GM21526 (cell line): ENCODE data around the gene CTU1.
A peak's percentile ranks its signal among the peaks of the same experiment; 100 is the strongest.

Source experiments
- ATAC-seq: cut with Tn5 transposase; IDR thresholded peaks from one replicate; pipeline ENCODE4 v1.9.1; 2021; ENCODE audit warnings: moderate library complexity; ENCODE audit not compliant: unreplicated experiment, low FRiP score

The CTU1 gene

DNA sequence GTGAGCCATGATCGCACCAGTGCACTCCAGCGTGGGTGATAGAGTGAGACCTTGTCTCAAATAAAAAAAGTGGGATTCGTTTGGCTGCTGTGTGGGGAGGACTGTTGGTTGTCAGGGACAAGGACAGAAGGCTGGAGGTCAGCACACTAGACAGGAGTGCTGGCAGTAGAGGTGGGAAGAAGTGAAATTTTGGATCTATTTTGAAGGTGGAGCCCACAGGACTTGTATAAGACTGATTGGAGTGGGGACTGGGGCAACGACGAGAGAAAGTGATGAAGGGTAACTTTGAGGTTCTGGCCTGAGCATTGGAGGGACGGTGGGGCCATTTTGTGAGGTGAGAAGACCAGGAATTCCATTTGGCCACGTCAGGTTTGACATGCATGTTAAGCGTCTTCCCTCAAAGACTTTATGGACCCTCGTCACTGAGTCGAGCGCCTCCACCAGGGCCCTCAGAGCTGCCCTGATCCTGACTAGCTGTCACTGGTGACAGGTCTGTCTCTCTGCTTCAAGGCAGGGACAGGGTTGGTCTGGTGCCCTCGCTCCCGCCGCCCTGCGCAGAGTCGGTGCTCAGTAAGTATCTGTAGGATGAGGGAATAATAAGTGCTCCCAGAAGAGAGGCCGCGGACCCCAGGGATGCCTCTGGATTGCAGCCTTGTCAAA, 673 bp downstream of the CTU1 start:
- peak; percentile 9 for ATAC-seq

- no peak for ATAC-seq
Measured at GRCh38 chr19:51103926-51104341, 4.3 kb downstream of the CTU1 start.

DNA sequence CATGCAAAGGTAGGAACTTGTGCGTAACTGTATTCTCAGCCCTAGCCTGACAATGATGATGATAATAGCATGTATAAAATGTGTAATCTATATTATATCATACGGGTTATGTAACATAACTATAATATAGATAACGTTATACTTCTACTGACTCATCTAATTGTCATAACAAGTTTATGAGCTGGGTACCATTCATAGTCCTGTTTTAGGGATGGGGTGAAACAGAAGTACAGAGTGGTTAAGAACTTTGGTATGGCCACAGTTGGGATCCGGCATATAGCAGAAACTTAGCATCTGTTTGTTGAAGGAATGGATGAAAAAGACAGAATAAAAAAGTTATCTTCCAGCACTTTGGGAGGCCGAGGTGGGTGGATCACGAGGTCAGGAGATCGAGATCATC, 5.2 kb downstream of the CTU1 start:
- no peak for ATAC-seq

DNA sequence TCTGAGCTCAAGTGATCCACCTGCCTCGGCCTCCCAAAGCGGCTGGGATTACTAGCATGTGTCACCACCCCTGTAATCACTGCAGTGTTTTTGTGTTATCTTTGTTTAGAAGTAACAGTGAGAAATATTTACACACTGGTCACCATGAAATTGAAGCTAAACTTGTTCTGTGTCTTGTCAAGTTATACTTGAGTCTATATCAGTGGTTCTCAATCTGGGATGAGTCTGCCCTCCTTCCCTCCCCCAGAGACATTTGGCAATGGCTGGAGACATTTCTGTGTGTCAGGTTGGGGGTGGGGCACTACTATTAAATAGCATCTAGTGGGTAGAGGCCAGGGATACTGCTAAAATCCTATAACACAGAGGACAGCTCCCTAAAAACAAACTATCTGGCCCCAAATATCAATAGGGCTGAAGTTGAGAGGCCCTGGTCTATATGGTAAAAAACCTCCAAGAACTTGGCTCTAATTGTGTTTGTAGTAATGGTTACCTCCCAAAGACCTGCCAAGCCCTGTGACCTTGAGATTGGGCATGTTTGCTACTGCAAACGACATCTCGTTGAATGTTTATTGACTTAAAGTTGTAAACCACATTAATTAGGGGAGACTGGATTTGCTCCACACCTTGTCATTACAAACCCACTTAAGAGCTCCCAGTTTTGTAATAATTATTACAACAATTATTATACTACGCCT, 6.9 kb downstream of the CTU1 start:
- no peak for ATAC-seq

DNA sequence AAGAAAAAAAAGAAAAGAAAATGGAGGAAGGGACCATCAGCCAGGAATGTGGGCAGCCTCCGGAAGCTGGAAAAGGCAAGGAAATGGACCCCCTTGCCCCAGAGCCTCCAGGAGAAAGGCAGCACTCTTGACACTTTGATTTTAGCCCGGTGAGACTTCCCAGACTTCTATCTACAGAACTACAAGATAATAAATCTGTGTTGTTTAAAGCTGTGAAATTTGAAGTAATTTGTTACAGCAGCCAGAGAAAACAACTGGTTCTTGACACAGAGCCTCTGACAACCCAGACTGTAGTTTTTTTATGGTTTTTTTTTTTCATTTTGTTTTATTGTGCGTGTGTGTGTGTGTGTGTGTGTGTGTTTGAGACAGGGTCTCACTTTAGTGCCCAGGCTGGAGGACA, 7.6 kb downstream of the CTU1 start:
- ATAC-seq: no peak

DNA sequence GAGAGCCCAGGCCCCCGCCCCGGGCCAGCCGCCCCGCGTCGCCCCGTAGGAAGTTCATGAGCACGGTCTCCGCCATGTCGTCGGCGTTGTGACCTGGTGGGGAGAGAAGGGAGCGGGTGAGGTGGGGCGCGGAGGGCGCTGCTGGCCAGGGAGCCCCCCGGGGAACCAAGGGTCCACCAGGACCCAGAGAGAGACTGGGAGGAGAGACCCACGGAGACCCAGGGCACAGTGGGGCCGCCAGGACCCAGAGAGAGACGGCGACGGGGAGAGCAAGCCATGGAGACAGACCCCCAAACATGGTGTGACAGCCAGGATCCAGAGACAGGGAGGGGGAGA, 9.2 kb downstream of the CTU1 start:
- ATAC-seq: no peak

DNA sequence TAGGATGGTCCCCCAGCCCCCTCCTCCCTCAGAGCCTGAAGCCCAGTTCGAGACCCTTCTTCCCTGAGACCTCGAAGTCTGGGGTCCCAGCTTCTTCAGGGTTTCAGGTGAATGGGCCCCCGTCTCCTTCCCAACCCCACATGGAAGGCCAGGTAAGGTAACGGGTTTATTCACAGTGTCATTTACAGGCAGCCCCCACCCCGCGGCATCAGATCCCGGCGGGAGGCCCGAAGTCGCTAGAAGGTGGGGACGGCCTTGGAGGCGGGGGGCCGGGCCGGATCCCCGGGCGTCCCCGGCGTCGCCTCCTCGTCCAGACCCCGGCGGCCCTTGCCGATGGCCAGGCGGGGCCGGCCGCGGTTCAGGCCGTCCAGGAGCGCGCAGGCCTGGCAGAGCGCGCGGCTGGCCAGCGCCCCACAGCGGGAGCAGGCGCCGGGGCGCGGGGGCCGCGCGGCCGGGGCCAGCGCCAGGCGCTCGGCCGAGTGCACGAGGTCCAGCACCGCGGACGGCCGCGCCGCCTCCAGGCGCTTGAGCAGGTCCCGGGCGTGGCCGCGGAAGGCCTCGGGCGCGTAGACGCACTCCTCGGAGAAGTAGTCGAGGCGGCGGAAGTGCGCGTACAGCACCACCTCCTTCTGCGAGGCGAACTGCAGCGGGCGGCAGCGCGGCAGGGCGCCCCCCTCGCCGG, 9.7 kb downstream of the CTU1 start:
- no peak for ATAC-seq

DNA sequence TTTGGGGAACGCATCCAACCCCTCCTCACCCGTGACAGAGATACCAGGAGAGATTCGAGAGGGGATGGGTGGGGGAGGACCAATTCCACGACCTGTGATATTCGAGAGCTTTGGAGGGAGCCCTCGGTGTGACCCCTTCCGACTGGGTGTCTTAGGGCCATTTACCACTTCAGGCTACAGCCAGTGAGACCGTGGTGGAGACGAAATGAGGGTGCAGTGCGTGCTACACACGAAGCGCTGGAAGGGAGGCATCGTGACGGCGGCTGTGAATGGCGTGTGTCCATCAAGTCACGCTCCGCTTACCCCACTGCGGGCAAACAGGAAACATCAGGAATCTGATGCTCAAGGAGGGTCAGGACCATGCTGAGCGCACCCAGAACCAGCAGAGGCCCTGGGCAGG, 10.4 kb downstream of the CTU1 start:
- no peak for ATAC-seq

GRCh38 chr19:51097166-51097738, 11.0 kb downstream of the CTU1 start:
- ATAC-seq: no peak

- ATAC-seq: no peak
Measured at GRCh38 chr19:51096473-51097165, 11.6 kb downstream of the CTU1 start.

- ATAC-seq: no peak
Measured at GRCh38 chr19:51094696-51095279, 13.4 kb downstream of the CTU1 start.

GRCh38 chr19:51093510-51094345, 14.5 kb downstream of the CTU1 start:
- ATAC-seq: no peak

- ATAC-seq: no peak
Measured at GRCh38 chr19:51093101-51093500, 15.1 kb downstream of the CTU1 start.

DNA sequence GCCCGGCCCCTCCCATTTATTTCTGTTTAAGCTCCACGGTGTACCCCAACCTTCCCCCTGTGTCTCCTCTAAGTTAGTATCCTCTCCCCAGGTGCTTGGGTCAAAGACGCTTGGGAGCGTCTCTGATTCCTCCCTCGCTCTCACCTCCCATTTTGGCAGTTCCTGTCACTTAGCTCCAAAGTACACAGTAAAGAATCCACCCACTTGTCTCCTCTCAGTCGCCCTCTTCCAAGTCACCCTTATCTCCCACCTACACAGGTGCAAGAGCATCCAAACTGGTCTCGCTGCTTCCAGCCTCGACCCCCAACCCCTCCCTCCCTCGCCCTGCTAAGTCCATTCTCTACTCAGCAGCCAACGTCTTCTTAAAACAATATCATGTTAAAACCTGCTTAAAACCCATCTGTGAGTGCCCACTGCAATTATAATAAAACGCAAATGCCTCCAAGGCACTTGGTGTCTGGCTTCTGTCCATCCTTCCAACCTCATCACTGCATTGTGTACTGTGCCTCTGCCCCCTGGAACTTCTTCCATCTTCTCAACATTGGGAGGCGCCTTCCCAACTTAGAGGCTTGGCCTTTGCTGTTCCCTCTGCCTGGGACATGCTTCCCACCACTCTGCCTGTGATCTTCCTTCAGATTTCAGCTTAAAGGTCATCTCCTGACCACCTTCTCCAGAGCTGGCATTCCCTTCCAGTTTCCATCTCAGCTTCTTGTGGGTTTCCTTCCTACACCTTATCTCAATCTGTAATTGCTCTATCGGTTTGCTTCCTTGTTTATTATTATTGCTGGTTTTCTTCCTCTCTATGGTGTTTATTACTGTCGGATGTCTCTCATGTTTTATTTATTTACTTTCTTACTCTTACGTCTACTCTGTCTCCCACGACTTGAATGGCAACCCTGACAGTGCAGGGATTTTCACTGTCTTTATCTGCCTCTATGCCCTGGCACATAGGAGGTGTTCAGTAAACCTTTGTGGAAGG, 16.0 kb downstream of the CTU1 start:
- no peak for ATAC-seq

DNA sequence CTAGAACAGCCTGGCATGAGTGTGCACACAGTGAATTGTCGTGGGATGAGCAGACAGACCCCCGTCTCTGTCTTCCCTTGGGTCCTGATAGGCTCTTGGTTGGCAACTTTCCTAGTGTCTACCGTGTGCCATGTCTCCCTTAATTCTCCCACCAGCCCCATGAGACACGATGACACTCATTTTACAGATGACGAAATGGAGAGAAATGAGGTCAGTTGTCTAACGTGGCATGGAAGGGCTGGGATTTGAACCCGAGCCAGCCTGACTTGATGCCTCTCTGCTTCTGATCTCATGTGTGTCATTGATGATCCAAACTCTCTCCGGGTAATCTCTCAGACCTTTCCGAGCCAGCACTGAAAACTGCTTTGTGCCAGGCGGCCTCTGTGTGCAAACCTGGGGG, 17.1 kb downstream of the CTU1 start:
- no peak for ATAC-seq

GRCh38 chr19:51090471-51090870, 17.7 kb downstream of the CTU1 start:
- no peak for ATAC-seq

DNA sequence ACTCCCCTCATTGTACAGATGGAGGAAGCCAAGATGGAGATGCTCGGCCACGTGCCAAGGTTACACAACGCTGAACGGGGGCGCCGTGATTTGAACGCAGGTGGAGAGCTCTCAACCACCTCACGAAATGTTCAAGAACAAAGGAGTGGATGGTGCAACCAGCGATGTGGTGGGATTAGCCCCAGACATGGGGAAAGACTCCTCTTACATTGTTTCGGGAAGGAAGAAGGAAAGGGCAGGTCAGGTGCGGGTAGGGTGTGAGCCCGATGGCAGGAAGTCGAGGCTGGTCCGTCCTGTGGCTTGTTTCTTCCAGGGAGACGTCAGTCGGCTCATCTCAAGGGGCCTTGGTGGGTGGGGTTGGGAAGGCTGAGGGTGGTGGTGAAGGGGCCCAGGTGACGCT, 18.4 kb downstream of the CTU1 start:
- no peak for ATAC-seq

GRCh38 chr19:51086153-51086850, 21.9 kb downstream of the CTU1 start:
- ATAC-seq: no peak
